Fibroblast of skin of right quadriceps (primary cell): ENCODE data around the gene KCNN3.
A peak's percentile ranks its signal among the peaks of the same experiment; 100 is the strongest.

Source experiments
- DNase-seq: peaks from one replicate; pipeline ENCODE4 v3.0.0-alpha.2; 2013

Gene KCNN3

DNA sequence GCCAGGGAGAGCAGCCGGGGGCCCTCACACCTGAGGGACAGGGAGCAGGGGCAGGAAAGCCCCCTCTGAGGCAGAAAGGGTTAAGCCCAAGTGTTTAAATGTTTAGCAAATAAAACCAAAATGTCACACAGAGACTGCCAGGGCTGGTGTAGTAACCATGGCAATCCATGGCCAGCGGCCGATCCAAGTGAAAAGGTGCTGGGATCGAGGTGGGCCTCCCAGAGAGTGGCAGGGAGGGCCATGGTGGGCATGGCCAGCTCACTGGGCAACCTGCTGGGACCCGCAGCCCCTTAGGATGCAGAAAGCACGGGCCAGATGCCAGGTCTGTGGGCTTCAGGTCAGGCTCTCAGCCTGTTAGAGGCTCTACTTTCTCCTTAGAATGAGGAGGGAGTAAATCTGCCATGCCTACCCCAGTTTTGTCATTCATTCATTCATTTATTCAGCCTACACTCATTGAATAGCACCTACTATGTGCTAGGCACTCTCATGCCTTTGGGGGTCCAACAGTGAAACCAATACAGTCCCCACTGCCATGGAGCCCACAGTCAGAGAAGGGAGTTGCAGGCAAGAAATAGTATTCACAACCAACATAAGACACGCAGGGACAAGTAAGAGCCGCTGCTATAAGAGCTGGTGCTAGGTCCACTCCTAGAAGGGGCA is 56.1 kb downstream of the KCNN3 start:
- no peak for DNase-seq

- DNase-seq, result no peak
Measured at GRCh38 chr1:154813300-154813816, 56.7 kb downstream of the KCNN3 start.

DNA sequence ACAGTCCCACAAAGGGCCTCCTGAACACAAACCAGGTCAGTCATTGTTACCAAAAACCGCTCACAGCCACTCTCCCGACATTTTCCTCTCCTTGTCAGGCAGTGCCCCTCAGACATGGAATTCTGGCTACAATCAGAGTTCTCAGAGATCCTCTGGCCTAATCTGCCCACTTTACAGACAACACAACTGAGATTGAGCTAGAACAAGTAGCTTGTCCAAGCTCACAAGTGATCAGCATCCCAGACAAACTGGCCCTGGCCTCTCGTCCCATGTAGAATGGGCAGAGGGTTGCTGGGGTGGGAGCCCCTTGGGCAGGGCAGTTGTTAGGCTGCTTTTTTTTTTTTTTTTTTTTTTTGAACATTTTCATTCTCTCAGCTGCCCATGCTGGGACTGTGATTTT is 57.2 kb downstream of the KCNN3 start:
- no peak for DNase-seq

- DNase-seq, result no peak
Measured at GRCh38 chr1:154810571-154810970, 59.5 kb downstream of the KCNN3 start.

DNA sequence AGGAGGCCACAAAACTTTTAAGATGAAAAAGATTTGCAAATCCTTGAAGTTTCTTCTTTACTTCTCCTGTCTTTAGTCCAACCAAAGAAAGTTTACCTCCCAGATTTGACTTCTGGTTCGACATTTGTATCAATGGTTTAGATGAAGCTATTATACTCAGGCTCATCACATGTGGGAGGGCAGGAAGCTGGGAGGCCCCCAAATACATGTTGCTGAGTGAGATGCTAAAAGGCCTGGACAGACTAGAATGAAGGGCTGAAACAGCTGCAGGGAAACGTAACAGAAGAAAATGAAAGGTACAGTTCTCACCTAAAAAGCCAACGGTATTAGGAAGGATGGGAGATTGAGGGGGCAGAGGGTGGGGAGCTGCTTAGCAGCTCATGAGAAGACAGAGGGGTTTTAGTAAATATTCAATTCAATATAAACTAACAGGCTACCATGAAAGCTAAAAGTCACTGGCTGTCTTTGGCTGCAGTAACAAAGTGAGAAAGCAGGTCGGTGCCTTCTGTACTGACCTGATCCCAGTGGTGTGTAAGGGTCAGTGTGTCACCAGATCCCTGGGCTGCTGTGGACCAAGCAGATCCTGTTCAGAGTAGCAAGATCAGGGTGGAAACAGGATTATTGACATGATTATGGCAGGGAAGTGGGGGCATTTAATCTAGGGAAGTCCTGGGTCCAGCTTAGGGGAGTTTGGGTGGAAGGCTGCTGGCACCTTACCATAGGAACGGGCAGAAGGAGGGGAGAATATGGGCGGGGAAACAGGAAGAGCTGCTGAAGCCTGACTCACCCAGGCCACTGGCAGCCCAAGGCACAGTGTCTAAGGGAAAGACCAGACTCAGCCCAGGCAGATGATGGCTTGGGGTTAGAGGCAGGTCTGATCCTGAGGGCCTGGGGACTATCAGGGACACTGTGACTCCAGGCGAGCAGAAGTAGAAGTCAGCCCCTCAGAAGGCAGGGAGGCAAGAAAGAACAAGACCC is 60.4 kb downstream of the KCNN3 start:
- peak; percentile 6 for DNase-seq

- no peak for DNase-seq
Measured at GRCh38 chr1:154808909-154809262, 61.2 kb downstream of the KCNN3 start.

GRCh38 chr1:154808261-154808908 is 61.7 kb downstream of the KCNN3 start:
- no peak for DNase-seq

GRCh38 chr1:154807048-154807591 is 63.0 kb downstream of the KCNN3 start:
- no peak for DNase-seq

- DNase-seq, result no peak
Measured at GRCh38 chr1:154806333-154806732, 63.7 kb downstream of the KCNN3 start.

GRCh38 chr1:154802982-154803920 is 66.8 kb downstream of the KCNN3 start:
- no peak for DNase-seq

DNA sequence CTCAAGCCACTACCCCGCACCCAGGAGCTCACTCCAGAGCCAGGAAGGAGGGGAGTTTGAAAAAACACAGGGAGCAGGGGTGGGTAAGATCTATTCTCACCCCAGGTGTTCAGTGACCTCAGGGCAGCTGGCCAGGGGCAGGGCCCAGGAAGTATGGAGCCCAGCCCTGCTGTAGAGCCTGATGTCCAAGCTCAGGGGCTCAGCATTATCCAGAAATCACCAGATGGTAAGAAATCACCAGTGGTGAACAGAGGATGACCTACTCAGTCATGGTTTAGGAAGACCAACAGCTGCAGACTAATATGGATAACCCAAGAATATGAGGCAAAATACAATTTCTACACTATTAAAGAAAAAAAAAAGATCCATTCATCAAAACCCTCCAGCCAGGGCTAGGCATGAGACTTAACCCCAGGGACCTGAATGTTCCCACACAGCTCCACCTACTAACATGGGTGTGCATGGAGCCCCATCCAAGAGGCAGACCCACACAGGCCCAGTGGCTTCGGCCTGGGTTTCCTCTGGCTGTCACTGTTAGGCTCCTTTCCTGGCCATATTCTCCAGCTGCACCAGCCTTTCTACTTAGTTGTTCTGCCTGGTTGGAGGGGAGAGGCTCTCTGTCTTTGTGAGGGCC is 67.6 kb downstream of the KCNN3 start:
- no peak for DNase-seq

GRCh38 chr1:154801234-154802011 is 68.7 kb downstream of the KCNN3 start:
- DNase-seq, result no peak

- DNase-seq, result no peak
Measured at GRCh38 chr1:154799188-154799587, 70.9 kb downstream of the KCNN3 start.

- DNase-seq, result no peak
Measured at GRCh38 chr1:154798645-154799044, 71.4 kb downstream of the KCNN3 start.

DNA sequence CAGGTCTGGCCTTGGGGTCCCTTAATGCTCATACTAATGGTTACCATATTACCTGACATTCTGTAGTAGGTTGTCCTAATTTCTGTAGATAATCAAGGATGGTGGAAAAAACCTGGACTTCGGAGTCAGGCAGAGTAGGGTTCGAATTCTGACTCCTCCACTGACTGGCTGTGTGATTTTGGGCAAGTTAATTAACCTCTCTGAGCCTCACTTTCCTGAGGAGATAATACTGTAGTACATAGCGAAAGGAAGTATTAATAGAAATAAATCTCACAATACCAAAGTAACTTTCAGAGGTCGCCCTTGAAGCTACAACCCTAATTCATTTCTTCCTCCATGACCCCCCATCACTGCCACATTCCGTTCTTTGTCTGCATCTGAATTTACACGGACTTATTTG is 72.9 kb downstream of the KCNN3 start:
- DNase-seq, result no peak

DNA sequence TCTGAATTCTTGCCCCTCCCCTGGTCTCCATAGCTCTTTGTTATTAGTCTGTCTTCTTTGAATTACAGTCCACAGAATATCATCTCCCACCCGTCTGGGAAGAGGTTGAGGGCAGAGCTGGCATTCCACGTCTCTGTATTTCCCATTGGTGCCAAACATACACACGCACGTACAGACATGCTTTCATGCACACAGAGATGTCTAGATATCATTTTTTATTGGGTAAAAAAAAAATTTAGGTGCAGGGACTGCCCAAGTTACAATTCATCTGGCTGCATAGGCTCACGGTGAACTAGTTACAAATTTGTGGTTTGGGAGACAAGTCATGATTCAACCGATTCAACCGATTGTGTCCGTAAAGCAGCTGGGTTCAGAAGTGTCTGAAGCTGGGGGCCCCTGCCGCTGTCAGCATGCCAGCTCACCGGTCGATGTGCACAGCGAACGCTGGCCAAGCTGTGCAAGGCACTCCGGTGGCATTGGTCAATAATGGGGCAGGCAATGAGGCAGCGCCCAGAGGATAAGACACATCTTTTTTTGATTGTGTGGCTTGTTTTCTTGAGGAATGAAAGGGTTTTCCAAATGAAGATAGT is 73.7 kb downstream of the KCNN3 start:
- no peak for DNase-seq

DNA sequence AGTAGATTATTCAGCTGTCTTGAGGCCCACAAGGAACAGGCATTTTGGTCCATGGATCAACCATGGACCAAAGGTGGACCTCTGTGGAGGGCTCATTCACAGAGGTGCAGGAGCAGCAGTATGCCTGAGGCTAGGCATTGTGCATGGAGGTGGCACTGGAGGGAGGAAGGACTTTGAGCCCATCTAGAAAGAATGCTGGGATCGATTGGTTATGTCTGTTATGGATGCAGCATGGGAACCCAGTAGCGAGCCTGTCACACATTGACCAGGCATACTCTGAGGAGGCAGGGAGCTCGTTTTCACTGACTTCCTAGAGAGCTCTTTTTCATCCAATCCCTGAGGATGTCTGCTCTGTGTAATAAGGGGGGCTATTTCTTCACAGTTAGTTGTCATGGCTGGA is 75.5 kb downstream of the KCNN3 start:
- no peak for DNase-seq

GRCh38 chr1:154793685-154794084 is 76.4 kb downstream of the KCNN3 start:
- no peak for DNase-seq

DNA sequence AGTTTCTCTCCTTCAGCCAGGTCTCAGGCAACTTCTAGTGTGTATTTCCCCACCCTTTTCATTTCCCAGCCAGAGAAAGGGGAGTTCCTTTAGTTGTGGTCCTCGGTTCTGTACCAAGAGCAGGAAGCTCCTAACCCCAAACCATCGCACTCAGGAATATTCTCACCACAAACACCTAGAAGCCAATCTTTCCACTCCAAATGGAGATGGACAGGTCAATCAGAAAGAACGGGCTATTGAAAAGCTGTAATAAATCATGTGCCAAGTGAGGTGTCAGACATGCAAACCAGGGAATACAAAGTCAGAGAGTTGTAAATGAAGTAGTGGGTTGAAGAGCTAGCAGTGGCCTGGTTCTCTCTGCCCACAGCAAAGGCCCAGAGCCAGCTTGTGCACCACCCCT is 77.2 kb downstream of the KCNN3 start:
- DNase-seq, result no peak
